Measurements from ENCODE around the gene NUCKS1. TPM values are rescaled to one million over a fixed set of nuclear protein-coding genes. Genes with fewer than 3 reads are reported as not detected.

NUCKS1 gene
- total and polyA plus RNA-seq, 2 of the 8 experiments (the other 6 are each of a cell fraction or from before 2014, with no cell fraction given), result 126 to 461 TPM

DNA sequence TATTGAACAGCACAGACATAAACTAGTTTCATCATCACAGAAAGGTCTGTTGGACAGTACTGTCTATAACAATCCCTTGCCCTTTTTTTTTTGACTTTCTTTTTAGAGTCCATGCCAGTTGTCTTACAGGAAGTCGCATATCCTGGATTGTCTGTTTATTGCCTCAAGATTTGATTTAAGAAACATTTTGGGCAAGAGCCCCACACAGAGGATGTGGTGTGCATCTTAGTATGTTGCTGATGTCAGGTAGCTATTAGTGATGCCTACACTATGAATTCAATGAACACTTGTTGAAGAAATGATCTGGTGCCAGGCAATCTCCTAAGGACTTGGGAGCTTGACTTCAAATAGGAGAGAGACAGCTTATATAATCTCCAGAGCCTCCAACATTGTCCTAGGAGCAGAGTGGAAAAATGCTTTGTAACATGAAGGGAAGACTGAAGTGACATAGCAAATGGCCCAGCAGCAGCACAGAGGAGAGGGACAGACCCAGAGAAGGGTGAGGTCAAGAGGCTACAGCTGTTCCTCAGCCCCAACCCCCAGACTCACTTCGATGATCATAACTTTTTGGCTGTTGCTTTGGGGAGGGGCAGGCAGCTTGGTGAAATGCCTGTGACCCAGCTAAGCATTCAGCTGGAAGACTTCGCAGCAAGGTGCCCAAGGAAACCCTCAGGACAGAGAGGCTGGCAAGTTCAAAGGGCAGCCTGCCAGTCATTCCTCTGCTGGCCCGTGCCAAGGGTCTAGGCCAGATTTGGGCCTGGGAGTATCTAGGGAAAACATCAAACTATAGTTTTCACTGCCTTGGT lies 32.8 kb upstream of the NUCKS1 start:
- Histone ChIP-seq H3K4me2 (ENCODE audit: insufficient read depth in 1 of 2, low read depth in 2 of 2, low read length in 2 of 2) (no peak overlapping the region), H3K9me3 (ENCODE audit: insufficient read depth in 2 of 2, low read depth in 1 of 2, low read length in 1 of 2) (no peaks in the 10 kb centered on the region), H2BK5ac (ENCODE audit: low read depth, low read length) (no peak overlapping the region), H3K79me1 (ENCODE audit: low read depth, low read length) (no peaks in the 10 kb centered on the region), H3K23ac (ENCODE audit: insufficient read length) (no peak overlapping the region), H3K4me1 (replicated peaks in 1 of 4; ENCODE audit: control insufficient read depth in 3 of 4, insufficient read depth in 4 of 4, low read length in 3 of 4) (no peaks in the 10 kb centered on the region), H4K91ac (replicated peaks; ENCODE audit: insufficient read length, low read length) (no peak overlapping the region), H2BK20ac (ENCODE audit: low read length) (no peak overlapping the region), H3K9ac (replicated peaks in 1 of 4; ENCODE audit: extremely low read depth in 1 of 4, low read depth in 3 of 4, low read length in 3 of 4) (no peak overlapping the region), H3K56ac (replicated peaks; ENCODE audit: insufficient read length, low read depth, low read length) (no peak overlapping the region), H2AK5ac (ENCODE audit: low read depth, low read length) (no peak overlapping the region), H3K23me2 (ENCODE audit: low read depth, low read length) (no peaks in the 10 kb centered on the region), H2BK120ac (replicated peaks; ENCODE audit: low read depth, low read length) (no peak overlapping the region), H2BK15ac (ENCODE audit: low read length) (no peak overlapping the region), H3K36me3 (ENCODE audit: control insufficient read depth in 2 of 4, insufficient read depth in 4 of 4, low read length in 3 of 4) (no peaks in the 10 kb centered on the region), H4K5ac (ENCODE audit: insufficient read length, low read depth, low read length) (no peak overlapping the region), H3K27me3 (replicated peaks in 1 of 4; ENCODE audit: control insufficient read depth in 3 of 4, extremely low read depth in 1 of 4, insufficient read depth in 3 of 4, low read length in 3 of 4) (no peaks in the 10 kb centered on the region), H3K27ac (ENCODE audit: low read depth, low read length) (no peak overlapping the region), H3K18ac (ENCODE audit: extremely low read depth, low read length) (no peak overlapping the region), H2BK12ac (ENCODE audit: low read depth, low read length) (no peak overlapping the region), H4K20me1 (replicated peaks in 1 of 2; ENCODE audit: control insufficient read depth in 1 of 2, insufficient read depth in 2 of 2, low read length in 2 of 2) (no peaks in the 10 kb centered on the region), H2AFZ (ENCODE audit: low read length) (no peak overlapping the region), H3K14ac (ENCODE audit: insufficient read length) (no peak overlapping the region), H3K4me3 (ENCODE audit: extremely low read depth in 1 of 4, insufficient read depth in 2 of 4, low read depth in 3 of 4, low read length in 4 of 4) (no peak overlapping the region), H3K79me2 (ENCODE audit: control insufficient read depth in 1 of 2, insufficient read depth in 2 of 2, low read length in 2 of 2) (no peaks in the 10 kb centered on the region), H4K8ac (ENCODE audit: extremely low read depth, insufficient read depth, low read length) (no peak overlapping the region), H3K4ac (replicated peaks; ENCODE audit: insufficient read length, low read depth, low read length) (no peak overlapping the region)
- POLR2A ChIA-PET (ENCODE audit: partially characterized antibody), result interaction anchor here (0.7 kb wide), 1 partner anchor 19 kb away, joined by 3 read pairs; no protein-coding TSS in a partner anchor
- 92% methylated on average over 4 of the region's 4 CpGs; no CpG with 5 or more reads in 1 of the 2 experiments for WGBS, 2 experiments (ENCODE audit: extremely low coverage in 1 of 2, insufficient coverage in 1 of 2, insufficient read length in 1 of 2, insufficient replicate concordance in 2 of 2, low coverage in 1 of 2, low lambda C conversion rate in 2 of 2, missing lambda C conversion rate in 1 of 2)
- DNase-seq (ENCODE audit: low read depth in 1 of 2, low spot score in 2 of 2), result no peak
- FAIRE-seq, result no peak
- CTCF ChIA-PET (ENCODE audit: partially characterized antibody), result interaction anchor here (0.9 to 2.1 kb wide), 4 partner anchors 9 to 195 kb away, joined by 3 to 10 read pairs (median 3); no protein-coding TSS in a partner anchor
- TF ChIP-seq GTF2F1 (IDR thresholded peaks at IDR 0.05; ENCODE audit: borderline replicate concordance, low read depth, low read length), result no peak
- no peak for TF ChIP-seq KDM1A (IDR thresholded peaks at IDR 0.05; ENCODE audit: borderline replicate concordance, low read length)
- TF ChIP-seq SP2 (IDR thresholded peaks at IDR 0.05; ENCODE audit: low read length), result no peak
- no peak for TF ChIP-seq SRF (IDR thresholded peaks at IDR 0.05; ENCODE audit: low read depth, low read length)
- no peak for TF ChIP-seq RXRA (IDR thresholded peaks at IDR 0.05; ENCODE audit: insufficient read depth, low read depth, low read length)
- no peak for TF ChIP-seq HDAC2 (IDR thresholded peaks at IDR 0.05; ENCODE audit: borderline replicate concordance in 1 of 2, low read depth in 2 of 2, low read length in 2 of 2)
- no peak for TF ChIP-seq BCL11A (IDR thresholded peaks at IDR 0.05; ENCODE audit: low read depth in 2 of 2, low read length in 2 of 2)
- TF ChIP-seq, protein P1, sequence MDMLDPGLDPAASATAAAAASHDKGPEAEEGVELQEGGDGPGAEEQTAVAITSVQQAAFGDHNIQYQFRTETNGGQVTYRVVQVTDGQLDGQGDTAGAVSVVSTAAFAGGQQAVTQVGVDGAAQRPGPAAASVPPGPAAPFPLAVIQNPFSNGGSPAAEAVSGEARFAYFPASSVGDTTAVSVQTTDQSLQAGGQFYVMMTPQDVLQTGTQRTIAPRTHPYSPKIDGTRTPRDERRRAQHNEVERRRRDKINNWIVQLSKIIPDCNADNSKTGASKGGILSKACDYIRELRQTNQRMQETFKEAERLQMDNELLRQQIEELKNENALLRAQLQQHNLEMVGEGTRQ (IDR thresholded peaks at IDR 0.05; ENCODE audit: low read length), result no peak
- TF ChIP-seq EP300 (IDR thresholded peaks at IDR 0.05; ENCODE audit: borderline replicate concordance in 1 of 2, low read depth in 2 of 2, low read length in 2 of 2), result no peak
- no peak for TF ChIP-seq TEAD4 (IDR thresholded peaks at IDR 0.05; ENCODE audit: low read depth, low read length)
- TF ChIP-seq SUZ12 (IDR thresholded peaks at IDR 0.05; ENCODE audit: low read length), result no peak

Data from H1 (cell line).